ENCODE data around the gene ANKS6. TPM values are rescaled to one million over a fixed set of nuclear protein-coding genes. Genes with fewer than 3 reads are reported as not detected.

ANKS6 gene
- total and polyA plus RNA-seq, 2 of the 4 experiments (the other 2 are of a cell fraction), result 9.0 to 23.6 TPM

GRCh38 chr9:98806394-98807035, 10.2 kb upstream of the ANKS6 start:
- dilution Hi-C loops (cut with HindIII; ENCODE audit: low sequenced_read_pairs, unreplicated experiment) (no loop called here), in situ Hi-C loops (cut with MboI; ENCODE audit: low sequenced_read_pairs) (no loop called here), intact Hi-C loops (cut with micrococcal nuclease) (no loop called here)
- no peak overlapping the region for H2AK9ac ChIP-seq (replicated peaks; ENCODE audit: low read depth, low read length, poor library complexity)
- H2AFZ ChIP-seq (replicated peaks; ENCODE audit: low read length, poor library complexity), result peak overlapping the region; percentile 79
- peak overlapping the region; percentile 60; the same call in 1 of the 2 replicates for H2AK5ac ChIP-seq (ENCODE audit: low read depth, low read length)
- DNase-seq (peak; percentile 27), ATAC-seq (ENCODE audit: low read depth) (no peak)
- H2BK120ac ChIP-seq (ENCODE audit: low read depth, low read length), result no peak overlapping the region
- H3K9me1 ChIP-seq (ENCODE audit: insufficient read depth, low read length), result peaks cover 6% of the 10 kb centered on the region
- H4K20me1 ChIP-seq (ENCODE audit: insufficient read depth, low read length), result no peaks in the 10 kb centered on the region
- peak overlapping the region; percentile 5; the same call in 1 of the 2 replicates for H2BK20ac ChIP-seq (ENCODE audit: low read depth, low read length)
- ChIA-PET CTCF (no interaction called here), POLR2A (ENCODE audit: unreplicated experiment) (no interaction called here)
- H3K18ac ChIP-seq (ENCODE audit: low read depth, low read length), result no peak overlapping the region
- H3K36me3 ChIP-seq (ENCODE audit: control insufficient read depth, insufficient read depth, low read length), result no peaks in the 10 kb centered on the region
- H3K79me1 ChIP-seq (ENCODE audit: low read depth in 1 of 2, low read length in 2 of 2), result no peaks in the 10 kb centered on the region
- H3K23ac ChIP-seq (ENCODE audit: low read depth, low read length), result 0 out of 2 replicates have a peak overlapping the region, but pooled peaks have one; percentile 16
- no peak overlapping the region for H4K8ac ChIP-seq (ENCODE audit: low read depth in 2 of 2, low read length in 2 of 2)
- H3K9ac ChIP-seq (ENCODE audit: low read depth, low read length), result no peak overlapping the region
- H3K9me3 ChIP-seq (ENCODE audit: control insufficient read depth, insufficient read depth, low read length), result no peaks in the 10 kb centered on the region
- no peak overlapping the region for H3K4ac ChIP-seq (ENCODE audit: low read depth, low read length)
- H4K91ac ChIP-seq (ENCODE audit: insufficient read depth, low read depth, low read length), result no peak overlapping the region
- H2BK15ac ChIP-seq (ENCODE audit: low read depth, low read length), result no peak overlapping the region
- H3K4me3 ChIP-seq (ENCODE audit: insufficient read depth, low read depth, low read length), result no peak overlapping the region
- no TSS peak for BruUV-seq (replicated peaks)
- no peak overlapping the region for H3K14ac ChIP-seq (replicated peaks; ENCODE audit: low read depth, low read length)
- no peak overlapping the region for H3K27ac ChIP-seq (ENCODE audit: insufficient read depth, low read length)
- TF ChIP-seq, protein P1, sequence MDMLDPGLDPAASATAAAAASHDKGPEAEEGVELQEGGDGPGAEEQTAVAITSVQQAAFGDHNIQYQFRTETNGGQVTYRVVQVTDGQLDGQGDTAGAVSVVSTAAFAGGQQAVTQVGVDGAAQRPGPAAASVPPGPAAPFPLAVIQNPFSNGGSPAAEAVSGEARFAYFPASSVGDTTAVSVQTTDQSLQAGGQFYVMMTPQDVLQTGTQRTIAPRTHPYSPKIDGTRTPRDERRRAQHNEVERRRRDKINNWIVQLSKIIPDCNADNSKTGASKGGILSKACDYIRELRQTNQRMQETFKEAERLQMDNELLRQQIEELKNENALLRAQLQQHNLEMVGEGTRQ (IDR thresholded peaks at IDR 0.05; ENCODE audit: low read depth, low read length), result no peak
- TF ChIP-seq CEBPB (IDR thresholded peaks at IDR 0.05; ENCODE audit: low read depth, low read length) (no peak), SMC3 (IDR thresholded peaks at IDR 0.05; ENCODE audit: low read depth, low read length) (no peak), RAD21 (IDR thresholded peaks at IDR 0.05; ENCODE audit: low read length) (peak; percentile 22; the same call in 1 of the 2 replicates), MXI1 (IDR thresholded peaks at IDR 0.05; ENCODE audit: borderline replicate concordance, low read depth, low read length) (no peak), RCOR1 (IDR thresholded peaks at IDR 0.05; ENCODE audit: insufficient replicate concordance, low read length) (no peak), CTCF (conservative IDR thresholded peaks at IDR 0.05; ENCODE audit: low read depth, low read length) (peak; percentile 38)
- WGBS, 2 experiments (ENCODE audit: extremely low coverage in 2 of 2, insufficient read length in 1 of 2), result 100% methylated on average over 1 of the region's 8 CpGs
- no peak overlapping the region for H2BK5ac ChIP-seq (ENCODE audit: low read depth, low read length, poor library complexity, severe bottlenecking)
- H3K4me1 ChIP-seq (ENCODE audit: control insufficient read depth, insufficient read depth, low read length), result peaks cover 23% of the 10 kb centered on the region
- H3K27me3 ChIP-seq (ENCODE audit: control insufficient read depth, insufficient read depth, low read length), result peaks cover 13% of the 10 kb centered on the region
- H4K5ac ChIP-seq (ENCODE audit: low read depth, low read length), result no peak overlapping the region
- no peak overlapping the region for H3K56ac ChIP-seq (ENCODE audit: extremely low read depth, insufficient read depth, low read length)
- H3K4me2 ChIP-seq (ENCODE audit: low read depth, low read length), result no peak overlapping the region; the same call in 1 of the 2 replicates

All from IMR-90 (cell line).